ENCODE results near the gene ITPR3.

ITPR3 gene

DNA sequence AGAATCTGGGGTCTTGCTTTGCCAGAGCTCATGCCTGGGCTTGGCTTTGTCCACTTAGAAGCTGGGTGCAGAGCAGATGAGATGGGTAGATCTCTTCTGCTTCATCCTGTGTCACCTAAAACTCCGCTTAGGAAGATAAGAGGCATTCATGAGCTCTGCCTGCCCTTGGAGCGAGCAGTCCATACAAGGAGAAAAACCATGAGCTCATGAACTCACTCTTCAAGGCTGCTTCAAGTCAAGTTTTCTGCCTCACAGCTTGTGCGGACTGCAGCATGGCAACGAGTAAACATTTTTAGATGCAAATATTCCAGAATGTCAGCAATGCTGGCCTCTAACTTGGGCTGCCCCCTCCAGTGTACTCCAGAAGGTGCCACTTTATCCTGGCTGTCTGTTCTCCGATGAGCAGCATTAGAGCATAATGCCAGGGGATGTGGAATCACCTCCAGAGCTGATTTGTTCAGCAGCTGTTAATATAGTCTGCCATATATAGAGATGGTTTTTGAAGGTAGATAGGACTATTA, 101.0 kb downstream of the ITPR3 start:
- DNase-seq: no peak

DNA sequence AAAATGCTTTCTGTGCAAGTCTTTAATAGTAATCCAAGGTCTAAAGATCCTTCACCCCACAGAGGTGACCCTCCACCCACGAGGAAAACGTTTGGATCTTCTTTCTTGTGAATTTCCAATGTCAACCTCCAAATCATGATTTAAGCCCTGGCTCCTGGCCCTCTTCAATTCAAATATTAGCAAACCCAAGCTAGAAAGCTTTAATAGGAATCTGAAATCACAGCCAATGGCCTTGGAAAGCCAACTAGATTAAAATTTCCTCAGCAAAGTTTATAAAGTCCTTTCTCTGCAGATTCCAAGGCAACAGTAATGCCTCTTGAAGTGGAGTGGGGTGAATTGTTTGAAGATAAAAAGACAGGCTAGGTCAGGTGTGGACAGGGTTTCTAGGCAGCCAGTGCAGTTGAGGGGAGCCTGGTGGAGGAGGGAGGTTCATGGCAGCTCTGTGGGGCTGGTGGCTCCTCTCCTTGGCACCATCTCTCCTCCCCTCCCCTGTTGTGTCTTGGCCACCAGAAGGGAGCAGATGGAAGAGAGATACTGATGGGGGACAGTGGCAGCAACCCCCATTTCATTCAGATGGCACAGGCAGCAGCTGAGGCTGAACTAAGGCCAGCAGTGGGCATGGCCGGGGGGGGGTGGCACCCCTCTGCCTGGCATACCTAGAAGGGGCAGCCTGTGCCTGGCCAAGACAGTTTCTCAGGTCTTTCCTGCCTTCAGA, 102.4 kb downstream of the ITPR3 start:
- DNase-seq: no peak

- no peak for DNase-seq
Observed at GRCh38 chr6:33724102-33725023, 103.2 kb downstream of the ITPR3 start.

GRCh38 chr6:33725222-33725621, 104.1 kb downstream of the ITPR3 start:
- DNase-seq: no peak

DNA sequence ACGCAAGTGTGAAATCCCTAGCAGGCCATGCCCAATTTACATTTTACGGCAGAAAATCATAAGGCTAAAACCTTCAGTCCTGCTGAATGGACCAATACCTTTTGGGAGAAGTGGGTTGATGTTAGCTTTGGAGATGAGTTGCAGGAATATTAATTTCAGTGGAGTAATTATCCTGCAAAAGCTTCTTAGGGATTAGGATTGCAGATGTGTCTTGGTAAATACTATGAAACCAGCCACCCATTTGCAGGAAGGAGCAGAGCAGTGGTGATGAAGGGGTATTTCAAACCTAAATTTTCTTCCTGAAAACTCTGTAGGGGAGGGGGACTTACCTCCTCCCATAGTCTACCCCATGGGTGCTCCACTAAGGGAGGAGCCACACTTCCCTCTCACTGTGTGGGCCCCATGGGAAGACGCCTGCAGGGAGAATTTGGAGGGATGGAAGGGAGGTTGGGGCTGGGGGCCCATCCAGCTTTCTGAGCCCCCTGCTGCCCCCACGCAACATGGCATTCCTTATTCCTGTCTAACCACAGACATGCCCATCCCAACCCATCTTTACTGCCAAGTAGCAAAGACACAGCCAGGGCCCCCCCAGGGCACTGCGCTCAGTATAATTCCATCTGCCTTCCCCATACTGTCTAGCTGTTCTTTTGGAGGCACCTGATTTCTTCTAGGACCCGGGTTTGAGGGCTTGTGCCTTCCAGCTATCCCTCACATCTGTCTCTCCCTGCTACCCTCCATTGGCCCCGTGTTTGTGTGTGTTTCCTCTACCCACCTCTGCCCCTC, 105.0 kb downstream of the ITPR3 start:
- no peak for DNase-seq

- no peak for DNase-seq
Observed at GRCh38 chr6:33726696-33727095, 105.6 kb downstream of the ITPR3 start.

- no peak for DNase-seq
Observed at GRCh38 chr6:33727126-33727525, 106.0 kb downstream of the ITPR3 start.

- no peak for DNase-seq
Observed at GRCh38 chr6:33727932-33728331, 106.8 kb downstream of the ITPR3 start.

DNA sequence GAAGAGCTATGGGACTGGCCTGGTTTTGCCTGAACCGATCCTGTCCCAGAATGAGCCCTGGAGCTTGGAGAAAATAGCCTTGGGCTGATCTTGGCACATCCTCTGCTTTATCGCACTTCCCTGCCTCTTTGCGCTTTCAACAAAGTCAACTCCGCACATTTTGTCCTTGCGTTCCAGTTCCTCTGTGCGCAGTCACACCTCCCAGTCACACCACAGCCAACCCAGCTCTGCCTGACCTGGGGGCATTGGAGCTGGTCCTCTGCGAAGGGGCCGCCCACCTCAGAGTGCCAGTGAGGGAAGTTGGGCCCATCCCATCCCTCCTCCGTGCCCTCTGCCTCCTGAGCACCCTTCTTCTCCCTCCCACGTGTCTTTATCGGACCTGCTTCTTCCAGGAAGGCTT, 107.3 kb downstream of the ITPR3 start:
- DNase-seq: no peak

GRCh38 chr6:33729059-33729458, 107.9 kb downstream of the ITPR3 start:
- DNase-seq: no peak

DNA sequence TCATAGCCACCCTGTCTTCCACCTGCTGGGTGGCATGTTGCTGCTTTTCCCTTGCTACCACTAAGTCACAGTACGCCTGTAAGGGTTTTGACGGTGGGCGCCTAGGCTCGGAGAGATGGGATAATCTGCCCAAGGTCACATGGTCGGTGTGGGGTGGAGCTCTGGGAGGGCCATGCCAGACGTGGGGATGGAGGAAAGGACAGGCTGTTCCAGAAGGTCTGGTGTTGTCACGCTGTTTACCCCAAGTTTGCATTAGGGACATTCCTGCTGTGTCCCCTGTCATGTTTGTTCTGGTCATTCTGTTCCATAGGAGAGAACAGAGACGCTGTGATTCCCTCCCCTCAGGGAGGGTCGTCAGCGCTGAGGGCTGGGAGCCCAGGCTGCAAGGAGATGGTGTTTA, 109.5 kb downstream of the ITPR3 start:
- DNase-seq: no peak

DNA sequence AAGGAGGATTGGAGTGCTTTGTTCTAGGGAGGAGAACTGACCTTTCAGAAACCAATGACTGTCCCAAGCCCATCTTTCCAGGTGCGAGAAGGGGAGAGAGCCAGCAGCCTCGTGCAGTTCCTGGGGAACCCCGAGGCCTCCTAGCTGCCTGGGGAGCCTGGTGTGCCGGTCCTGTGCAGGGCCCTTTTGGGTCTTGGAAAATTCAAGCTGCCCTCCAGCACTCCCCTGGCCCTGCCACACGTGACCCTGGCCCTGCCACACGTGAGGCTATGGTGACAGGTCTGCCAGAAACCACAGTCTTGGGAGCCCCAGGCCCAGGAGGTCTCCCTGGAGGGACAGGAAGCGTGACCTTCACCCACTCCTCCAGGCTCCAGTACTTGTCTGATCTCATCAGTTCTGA, 109.9 kb downstream of the ITPR3 start:
- DNase-seq: no peak

- DNase-seq: no peak
Observed at GRCh38 chr6:33731751-33732282, 110.7 kb downstream of the ITPR3 start.

GRCh38 chr6:33732385-33732784, 111.3 kb downstream of the ITPR3 start:
- DNase-seq: no peak

GRCh38 chr6:33732817-33733708, 111.9 kb downstream of the ITPR3 start:
- no peak for DNase-seq

- DNase-seq: no peak
Observed at GRCh38 chr6:33733709-33734007, 112.5 kb downstream of the ITPR3 start.

DNA sequence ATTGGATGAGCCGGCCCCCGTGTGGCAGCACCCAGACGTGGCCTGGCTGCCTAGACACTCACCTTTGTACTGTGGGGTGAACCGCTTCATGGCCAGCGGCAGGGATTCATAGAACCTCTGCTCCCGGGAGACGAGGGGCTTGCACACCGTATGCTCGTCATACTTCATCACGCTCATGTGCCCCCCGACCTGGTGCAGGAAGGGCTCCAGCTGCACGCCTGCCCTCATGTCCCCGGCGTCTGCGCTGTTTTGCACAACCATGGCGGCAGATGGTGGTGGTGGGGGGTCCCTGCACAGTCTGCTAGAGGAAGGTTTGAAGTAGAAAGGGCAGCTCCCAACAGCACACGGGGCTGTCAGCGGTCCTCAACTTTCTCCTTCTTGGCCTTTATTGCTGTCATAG, 114.1 kb downstream of the ITPR3 start:
- DNase-seq: no peak

DNA sequence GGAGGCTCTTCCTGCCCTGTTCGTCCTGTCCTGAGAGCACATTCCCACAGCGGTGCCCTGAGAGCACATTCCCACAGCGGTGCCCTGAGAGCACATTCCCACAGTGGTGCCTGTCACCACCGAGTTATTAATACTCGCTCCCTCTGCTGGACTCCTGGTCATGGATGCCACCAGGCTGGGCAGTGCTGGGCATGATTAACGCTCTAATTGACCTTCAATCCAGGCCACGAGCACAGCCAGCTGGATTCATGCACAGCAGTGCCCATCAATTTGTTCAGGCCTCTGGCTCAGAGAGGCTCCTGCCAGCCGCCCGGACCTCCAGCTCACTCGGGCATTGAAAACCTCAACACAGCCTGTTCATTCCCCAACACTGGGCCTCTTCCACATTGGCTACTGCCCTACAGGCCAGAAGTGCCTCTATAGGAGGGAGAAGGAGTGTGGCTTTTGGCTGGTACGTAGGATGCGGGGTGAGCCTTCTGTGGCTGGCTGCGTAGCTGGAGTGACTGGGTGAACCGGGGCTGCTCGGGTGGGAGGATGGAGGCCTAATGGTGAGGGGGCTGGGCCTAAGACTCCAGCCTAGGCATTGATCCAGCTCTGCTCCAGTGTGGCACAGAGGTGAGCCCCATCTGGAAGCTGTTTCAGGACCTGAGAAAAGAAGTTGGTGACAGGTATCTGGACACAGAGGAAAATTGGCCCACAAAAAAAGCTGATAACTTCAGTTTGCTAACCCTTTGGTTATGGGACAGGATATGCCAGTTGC, 116.3 kb downstream of the ITPR3 start:
- no peak for DNase-seq

GRCh38 chr6:33738153-33738552, 117.0 kb downstream of the ITPR3 start:
- DNase-seq: no peak

- DNase-seq: no peak
Observed at GRCh38 chr6:33738879-33739278, 117.8 kb downstream of the ITPR3 start.

GRCh38 chr6:33739571-33739970, 118.4 kb downstream of the ITPR3 start:
- no peak for DNase-seq
